Dendritic cell treated with granulocyte-macrophage colony-stimulating factor and Interleukin-4, amounts not matched to agents 40 ng/mL and 50 ng/mL, for 4 days (primary cell): ENCODE results near the gene NTN5.

Source experiments
- H3K27ac Mint-ChIP-seq: one replicate; pipeline ENCODE4 v1.8.0; 2022; ENCODE audit warnings: mild to moderate bottlenecking, mixed read lengths
- H3K27me3 Mint-ChIP-seq: one replicate; pipeline ENCODE4 v1.8.0; 2022; ENCODE audit warnings: mild to moderate bottlenecking, mixed read lengths
- H3K36me3 Mint-ChIP-seq: one replicate; pipeline ENCODE4 v1.8.0; 2022; ENCODE audit warnings: low read depth, mixed read lengths
- H3K4me1 Mint-ChIP-seq: one replicate; pipeline ENCODE4 v1.8.0; 2022; ENCODE audit warnings: low read depth, mixed read lengths
- H3K4me3 Mint-ChIP-seq: one replicate; pipeline ENCODE4 v1.8.0; 2022; ENCODE audit warnings: mild to moderate bottlenecking, moderate library complexity, mixed read lengths
- H3K9me3 Mint-ChIP-seq: one replicate; pipeline ENCODE4 v1.8.0; 2022; ENCODE audit warnings: mixed read lengths
- intact Hi-C: fragments of 100-400 bp; cut with micrococcal nuclease; formaldehyde crosslinking; loops from one replicate; pipeline ENCODE4 v1.15.0; 2022

NTN5 gene

GRCh38 chr19:48630296-48631063 lies 42.3 kb downstream of the NTN5 start:
- intact Hi-C loops = no loop called here
- H3K4me1 Mint-ChIP-seq = peaks cover 68% of the 10 kb centered on the region
- H3K27ac Mint-ChIP-seq = peak overlapping the region; percentile 80
- H3K27me3 Mint-ChIP-seq = no peaks in the 10 kb centered on the region
- H3K36me3 Mint-ChIP-seq = peaks cover 88% of the 10 kb centered on the region
- H3K4me3 Mint-ChIP-seq = peak overlapping the region; percentile 47
- no peaks in the 10 kb centered on the region for H3K9me3 Mint-ChIP-seq

GRCh38 chr19:48629599-48630295 lies 43.1 kb downstream of the NTN5 start:
- intact Hi-C loops = no loop called here
- H3K27ac Mint-ChIP-seq = peak overlapping the region; percentile 80

GRCh38 chr19:48629297-48629598 lies 43.6 kb downstream of the NTN5 start:
- peaks cover 70% of the 10 kb centered on the region for H3K4me1 Mint-ChIP-seq
- H3K36me3 Mint-ChIP-seq = peaks cover 92% of the 10 kb centered on the region
- no peaks in the 10 kb centered on the region for H3K27me3 Mint-ChIP-seq
- intact Hi-C loops = no loop called here
- H3K27ac Mint-ChIP-seq = peak overlapping the region; percentile 19
- no peak overlapping the region for H3K4me3 Mint-ChIP-seq
- H3K9me3 Mint-ChIP-seq = no peaks in the 10 kb centered on the region

More at GRCh38 chr19:48629599-48630295, 43.1 kb downstream of the NTN5 start:
- peaks cover 91% of the 10 kb centered on the region for H3K36me3 Mint-ChIP-seq
- H3K27me3 Mint-ChIP-seq = no peaks in the 10 kb centered on the region
- no peaks in the 10 kb centered on the region for H3K9me3 Mint-ChIP-seq
- H3K4me3 Mint-ChIP-seq = no peak overlapping the region
- peaks cover 68% of the 10 kb centered on the region for H3K4me1 Mint-ChIP-seq

- intact Hi-C loops = no loop called here
- peaks cover 70% of the 10 kb centered on the region for H3K4me1 Mint-ChIP-seq
- H3K27ac Mint-ChIP-seq = peak overlapping the region; percentile 19
- no peaks in the 10 kb centered on the region for H3K9me3 Mint-ChIP-seq
- no peaks in the 10 kb centered on the region for H3K27me3 Mint-ChIP-seq
- H3K36me3 Mint-ChIP-seq = peaks cover 98% of the 10 kb centered on the region
- H3K4me3 Mint-ChIP-seq = no peak overlapping the region
Observed at GRCh38 chr19:48628486-48629296, 44.1 kb downstream of the NTN5 start.

GRCh38 chr19:48627865-48628314 lies 44.9 kb downstream of the NTN5 start:
- intact Hi-C loops = no loop called here
- no peak overlapping the region for H3K4me3 Mint-ChIP-seq
- no peaks in the 10 kb centered on the region for H3K9me3 Mint-ChIP-seq
- H3K27ac Mint-ChIP-seq = no peak overlapping the region
- H3K27me3 Mint-ChIP-seq = no peaks in the 10 kb centered on the region
- H3K4me1 Mint-ChIP-seq = peaks cover 69% of the 10 kb centered on the region
- H3K36me3 Mint-ChIP-seq = peaks cover 96% of the 10 kb centered on the region

GRCh38 chr19:48627201-48627864 lies 45.5 kb downstream of the NTN5 start:
- Mint-ChIP-seq H3K4me1 (peaks cover 69% of the 10 kb centered on the region), H3K36me3 (peaks cover 90% of the 10 kb centered on the region), H3K27me3 (no peaks in the 10 kb centered on the region), H3K27ac (no peak overlapping the region), H3K4me3 (no peak overlapping the region), H3K9me3 (no peaks in the 10 kb centered on the region)
- intact Hi-C loops = no loop called here

- Mint-ChIP-seq H3K4me1 (peaks cover 69% of the 10 kb centered on the region), H3K27me3 (no peaks in the 10 kb centered on the region), H3K27ac (peak overlapping the region; percentile 97), H3K9me3 (no peaks in the 10 kb centered on the region), H3K36me3 (peaks cover 76% of the 10 kb centered on the region), H3K4me3 (no peak overlapping the region)
- intact Hi-C loops = no loop called here
Observed at GRCh38 chr19:48625891-48626327, 46.9 kb downstream of the NTN5 start.

GRCh38 chr19:48624791-48625723 lies 47.8 kb downstream of the NTN5 start:
- intact Hi-C loops = no loop called here
- peaks cover 71% of the 10 kb centered on the region for H3K36me3 Mint-ChIP-seq
- no peaks in the 10 kb centered on the region for H3K9me3 Mint-ChIP-seq
- H3K4me3 Mint-ChIP-seq = peak overlapping the region; percentile 70
- peaks cover 65% of the 10 kb centered on the region for H3K4me1 Mint-ChIP-seq
- H3K27ac Mint-ChIP-seq = peak overlapping the region; percentile 97
- H3K27me3 Mint-ChIP-seq = no peaks in the 10 kb centered on the region

GRCh38 chr19:48624067-48624594 lies 48.7 kb downstream of the NTN5 start:
- intact Hi-C loops = no loop called here
- peaks cover 70% of the 10 kb centered on the region for H3K36me3 Mint-ChIP-seq
- peak overlapping the region; percentile 97 for H3K27ac Mint-ChIP-seq
- H3K4me3 Mint-ChIP-seq = peak overlapping the region; percentile 77
- H3K27me3 Mint-ChIP-seq = no peaks in the 10 kb centered on the region
- no peaks in the 10 kb centered on the region for H3K9me3 Mint-ChIP-seq
- peaks cover 67% of the 10 kb centered on the region for H3K4me1 Mint-ChIP-seq

GRCh38 chr19:48623556-48624066 lies 49.2 kb downstream of the NTN5 start:
- peak overlapping the region; percentile 97 for H3K27ac Mint-ChIP-seq
- H3K4me1 Mint-ChIP-seq = peaks cover 63% of the 10 kb centered on the region
- no peaks in the 10 kb centered on the region for H3K9me3 Mint-ChIP-seq
- peaks cover 70% of the 10 kb centered on the region for H3K36me3 Mint-ChIP-seq
- intact Hi-C loops = no loop called here
- no peaks in the 10 kb centered on the region for H3K27me3 Mint-ChIP-seq
- H3K4me3 Mint-ChIP-seq = peak overlapping the region; percentile 77

- peaks cover 81% of the 10 kb centered on the region for H3K4me1 Mint-ChIP-seq
- intact Hi-C loops = loop anchor here (1.0 kb wide), 1 partner anchor 17 kb away; the partner anchor contains the start of gene DBP
- H3K27ac Mint-ChIP-seq = peak overlapping the region; percentile 96
- H3K4me3 Mint-ChIP-seq = peak overlapping the region; percentile 97
- H3K9me3 Mint-ChIP-seq = no peaks in the 10 kb centered on the region
- no peaks in the 10 kb centered on the region for H3K27me3 Mint-ChIP-seq
- peaks cover 70% of the 10 kb centered on the region for H3K36me3 Mint-ChIP-seq
Observed at GRCh38 chr19:48619692-48620585, 52.9 kb downstream of the NTN5 start.
